DMS79 (cell line): ENCODE measurements around the gene TCEAL7.
"Not testable (repeated sequence)": the region's sequence is repeated elsewhere in the genome, so short reads cannot be mapped to it uniquely, and the experiment has no call there.

ENCODE experiments used
- DNase-seq: peaks from one replicate; lab custom pipeline; 2025; lab: John Stamatoyannopoulos, UW

The TCEAL7 gene, protein sequence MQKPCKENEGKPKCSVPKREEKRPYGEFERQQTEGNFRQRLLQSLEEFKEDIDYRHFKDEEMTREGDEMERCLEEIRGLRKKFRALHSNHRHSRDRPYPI

DNA sequence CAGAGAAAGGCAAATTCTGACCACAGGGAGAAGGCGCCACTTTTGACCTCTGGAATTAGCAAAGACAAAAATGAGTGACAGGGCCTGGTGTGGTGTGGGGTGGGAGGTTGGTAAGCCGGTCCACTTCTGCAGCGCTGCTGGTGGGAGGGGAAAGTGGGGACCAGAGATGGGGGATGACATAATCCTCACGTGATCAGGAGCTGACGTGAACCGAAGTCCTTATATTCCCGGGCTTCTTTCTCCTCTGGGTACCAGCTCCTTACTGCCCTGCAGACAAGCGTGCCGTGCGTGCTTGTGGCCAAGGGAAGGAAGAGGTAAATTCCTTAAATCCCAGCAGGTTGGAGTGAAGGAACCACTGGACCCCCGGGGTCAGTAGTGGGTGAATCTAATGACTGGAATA lies at the start of gene TCEAL7:
TCEAL7 (plus strand) TSS at position 249 of the 400 bp plus-strand sequence. CDS start 1,165 bp downstream, outside the sequence.
- DNase-seq = no peak

DNA sequence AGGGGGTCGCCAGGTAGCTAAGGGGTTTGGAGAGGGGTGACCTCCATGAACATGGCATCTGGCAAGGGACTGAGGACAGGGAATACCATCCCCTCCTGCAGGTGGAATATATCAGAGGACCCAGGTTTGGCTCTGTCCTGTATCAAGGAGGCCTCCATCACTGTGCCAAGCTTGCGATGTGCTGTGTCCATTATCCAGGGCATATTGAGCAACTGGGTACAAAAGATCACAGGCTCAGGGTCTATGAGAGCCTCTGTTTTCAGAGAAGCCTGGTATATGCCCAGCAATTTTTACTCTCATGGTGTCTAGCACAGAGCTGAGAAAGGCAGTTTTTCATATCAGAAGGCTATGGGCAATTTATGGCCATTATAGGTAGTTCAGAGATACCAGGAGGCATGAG lies 36.9 kb upstream of the TCEAL7 start:
- no peak for DNase-seq

DNA sequence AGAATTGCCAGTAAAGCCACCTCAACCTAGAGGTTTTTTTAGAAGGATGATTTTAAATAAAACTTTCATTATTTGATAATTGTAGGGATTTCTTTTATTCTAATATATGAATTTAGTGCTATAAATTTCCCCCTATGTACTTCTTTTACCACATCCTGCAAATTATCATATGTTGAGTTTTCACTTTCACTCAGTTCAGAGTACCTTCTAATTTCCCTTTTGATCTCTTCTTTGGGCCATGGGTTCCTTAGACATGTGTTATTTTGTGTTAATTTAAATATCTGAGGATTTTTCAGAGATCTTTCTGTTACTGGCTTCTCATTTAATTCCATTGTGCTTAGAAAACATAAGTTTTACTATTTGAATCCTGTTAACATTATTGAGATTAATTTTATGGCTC lies 25.3 kb upstream of the TCEAL7 start:
- DNase-seq = no peak

DNA sequence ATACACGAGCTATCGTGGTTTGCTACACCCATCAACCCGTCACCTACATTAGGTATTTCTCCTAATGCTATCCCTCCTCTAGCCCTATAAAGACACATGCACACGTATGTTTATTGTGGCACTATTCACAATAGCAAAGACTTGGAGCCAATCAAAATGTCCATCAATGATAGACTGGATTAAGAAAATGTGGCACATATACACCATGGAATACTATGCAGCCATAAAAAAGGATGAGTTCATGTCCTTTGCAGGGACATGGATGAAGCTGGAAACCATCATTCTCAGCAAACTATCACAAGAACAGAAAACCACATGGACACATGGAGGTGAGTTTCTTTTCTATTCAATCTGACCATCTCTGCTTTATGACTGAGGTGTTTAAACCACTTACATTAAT lies 24.4 kb upstream of the TCEAL7 start:
- DNase-seq = not testable (repeated sequence)

DNA sequence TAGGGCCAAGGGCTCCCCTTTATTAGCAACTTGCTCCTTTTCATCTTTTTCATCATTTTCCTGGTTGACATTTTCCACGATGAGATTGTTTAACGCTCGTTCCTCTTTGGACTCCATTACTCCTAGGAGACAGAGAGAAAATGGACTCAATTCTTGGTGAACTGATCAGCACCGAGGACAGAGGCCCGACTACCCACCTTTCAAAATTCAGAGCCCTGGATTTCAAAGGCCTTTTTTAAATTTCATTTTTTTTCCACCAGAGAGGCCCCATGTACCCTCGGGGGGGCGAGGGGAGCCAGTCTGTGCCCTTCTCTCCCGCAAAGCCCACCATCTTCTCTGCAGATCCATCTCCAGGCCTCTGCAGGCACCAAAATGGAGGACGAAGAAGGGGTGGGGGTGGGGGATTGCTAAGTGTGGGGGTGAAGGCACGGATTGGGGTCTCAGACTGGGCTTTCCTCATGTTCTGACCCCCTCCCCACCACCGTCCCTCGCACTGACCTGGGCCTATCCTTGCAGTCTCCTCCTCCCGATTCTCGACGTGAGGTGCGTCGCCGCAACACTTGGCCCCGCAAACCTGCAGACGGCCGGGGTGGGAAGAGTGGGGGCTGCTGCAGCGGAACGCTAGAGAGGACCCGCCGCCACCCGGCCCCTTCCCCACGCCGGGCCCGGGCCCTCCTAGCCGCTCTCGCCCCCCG lies 20.0 kb upstream of the TCEAL7 start:
- peak; percentile 63 for DNase-seq

DNA sequence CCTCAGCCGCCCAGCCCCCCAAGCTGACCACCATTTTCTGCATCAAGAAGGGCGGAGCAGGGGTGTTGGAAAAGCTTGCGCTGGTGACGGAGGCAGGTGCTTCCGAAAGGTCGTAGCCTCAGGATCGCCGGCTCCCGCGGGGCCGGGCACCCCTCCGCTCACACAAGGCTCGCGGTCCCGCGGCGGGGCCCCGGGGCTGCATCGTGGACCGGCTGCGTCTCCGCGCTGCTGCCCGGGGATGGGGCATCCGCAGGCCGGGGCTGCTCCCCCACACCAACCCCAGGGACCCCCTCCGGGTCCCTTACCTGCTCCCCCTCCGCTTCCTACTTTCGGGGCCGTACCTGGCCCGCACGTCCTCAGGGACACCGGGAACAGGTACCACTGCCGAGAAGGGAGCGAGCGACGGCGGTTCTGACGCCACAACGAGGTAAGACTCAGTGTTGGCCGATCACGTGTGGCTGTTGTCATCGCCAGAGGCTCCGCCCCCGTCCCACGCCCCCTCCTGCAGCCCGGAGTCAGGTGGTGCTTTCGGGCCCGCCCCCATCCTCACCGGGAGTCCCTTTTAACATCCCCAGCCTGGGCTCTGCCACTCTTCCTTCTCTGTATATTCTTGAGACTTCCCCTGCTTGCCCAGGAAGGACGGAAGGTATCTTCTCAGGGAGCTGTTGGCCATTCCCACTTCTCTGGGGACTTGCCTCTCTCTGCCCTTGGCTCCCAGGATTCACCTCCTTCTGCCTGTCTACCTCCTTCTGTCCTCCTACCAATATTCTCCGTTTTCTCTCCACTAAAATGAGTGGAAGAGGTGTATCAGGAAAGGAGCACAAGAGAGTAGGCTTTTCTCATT lies 19.3 kb upstream of the TCEAL7 start, which contains the start of gene BEX2:
BEX2 (minus strand) TSS at position 436 of the 844 bp plus-strand sequence. CDS start 1,014 bp downstream, outside the sequence.
- peak; percentile 77 for DNase-seq

DNA sequence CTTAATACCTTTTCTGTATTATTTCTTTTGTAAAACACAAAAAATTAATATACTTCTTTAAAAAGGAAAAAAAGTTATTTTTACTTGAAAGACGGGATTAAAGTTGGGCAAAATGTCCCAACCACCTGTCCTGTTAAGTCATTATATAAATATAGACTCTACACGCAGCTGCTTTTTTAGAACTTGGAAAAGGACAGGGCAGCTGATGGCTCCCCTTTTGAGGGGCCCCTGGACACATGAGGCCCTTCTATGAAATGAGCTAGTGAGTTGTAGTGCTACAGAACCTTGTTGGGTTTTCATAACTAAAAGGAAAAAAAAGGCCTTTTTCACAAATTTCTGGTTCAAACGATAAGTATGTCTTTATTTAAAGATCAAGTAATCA lies 18.6 kb upstream of the TCEAL7 start:
- DNase-seq = no peak

DNA sequence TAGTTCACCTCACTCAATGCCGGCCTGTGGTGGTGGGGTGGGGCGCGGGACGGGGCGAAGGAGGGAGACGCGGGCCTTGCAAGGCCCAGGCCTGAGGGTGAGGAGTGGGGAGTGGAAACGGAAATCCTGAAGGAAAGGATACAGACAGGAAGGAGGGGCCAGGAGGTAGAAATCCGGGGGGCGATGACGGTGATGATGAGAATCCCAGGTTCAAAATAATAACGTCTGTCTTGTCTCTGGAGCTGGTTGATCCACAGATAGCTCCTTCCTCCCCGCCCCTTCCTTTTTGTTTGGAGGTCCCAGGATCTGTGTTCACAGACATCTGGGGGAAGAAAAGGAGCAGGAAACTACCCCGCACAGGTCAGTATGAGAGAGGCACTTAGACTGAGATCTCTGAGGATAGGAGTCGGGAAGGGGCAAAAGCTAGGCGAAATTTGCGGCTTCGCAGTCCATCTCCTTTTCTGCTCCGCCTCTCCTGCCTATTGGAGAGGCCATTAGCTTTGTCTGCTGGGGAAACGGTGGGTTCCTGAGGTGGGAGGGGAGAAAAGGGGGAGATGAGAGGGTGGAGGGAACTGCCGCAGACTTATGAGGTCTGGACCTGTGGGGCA lies 746 bp downstream of the TCEAL7 start:
- no peak for DNase-seq

DNA sequence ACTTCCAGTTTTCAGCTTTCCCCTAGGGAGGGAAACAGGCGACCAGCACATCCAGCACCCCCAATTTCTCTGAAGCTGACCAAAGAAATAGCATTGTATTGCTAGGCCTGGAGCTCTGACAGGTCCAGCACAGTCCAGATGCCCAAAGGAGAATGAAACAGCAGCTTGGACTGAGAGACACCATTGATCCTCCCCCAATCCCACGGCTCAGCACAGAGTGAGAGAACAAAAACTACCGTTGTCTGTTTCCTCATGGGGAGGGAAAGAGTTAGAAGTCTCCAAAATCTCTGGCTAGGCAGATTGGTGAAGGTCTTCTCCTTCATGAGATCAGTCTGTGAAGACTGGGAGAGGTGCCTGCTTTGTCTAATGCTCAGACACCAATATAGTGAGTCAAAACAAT lies 8.6 kb downstream of the TCEAL7 start:
- no peak for DNase-seq

DNA sequence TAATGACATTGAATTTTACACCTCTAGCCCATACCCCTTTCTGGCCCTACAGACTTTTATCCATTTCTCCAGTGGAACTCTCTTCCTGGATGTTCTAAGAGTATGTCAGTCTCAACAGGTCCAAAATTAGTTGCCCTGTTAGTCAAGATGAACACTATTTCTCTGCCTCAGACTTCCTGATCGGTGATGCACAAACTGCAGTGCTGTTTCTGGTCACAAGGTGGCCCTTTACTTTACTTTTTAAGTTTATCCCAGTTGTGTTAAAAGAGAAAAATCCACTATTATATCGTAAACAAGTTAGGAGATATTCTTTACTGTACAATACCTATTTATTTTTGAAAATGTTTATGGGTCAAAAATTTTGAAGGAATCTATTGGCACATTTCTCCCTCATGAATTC lies 13.1 kb downstream of the TCEAL7 start:
- no peak for DNase-seq

DNA sequence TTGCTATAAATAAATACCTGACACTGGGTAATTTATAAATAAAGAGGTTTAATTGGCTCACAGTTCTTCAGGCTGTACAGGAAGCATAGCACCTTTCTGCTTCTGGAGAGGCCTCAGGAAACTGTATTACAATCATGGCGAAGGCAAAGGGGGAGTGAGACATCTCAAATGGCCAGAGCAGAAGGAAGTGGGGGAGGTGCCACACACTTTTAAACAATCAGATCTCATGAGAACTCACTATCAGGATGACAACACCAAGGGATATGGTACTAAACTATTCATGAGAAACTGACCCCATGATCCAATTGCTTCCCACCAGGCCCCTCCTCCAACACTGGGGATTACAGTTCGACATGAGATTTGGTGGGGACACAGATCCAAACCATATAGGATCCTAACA lies 14.6 kb downstream of the TCEAL7 start:
- DNase-seq = no peak

DNA sequence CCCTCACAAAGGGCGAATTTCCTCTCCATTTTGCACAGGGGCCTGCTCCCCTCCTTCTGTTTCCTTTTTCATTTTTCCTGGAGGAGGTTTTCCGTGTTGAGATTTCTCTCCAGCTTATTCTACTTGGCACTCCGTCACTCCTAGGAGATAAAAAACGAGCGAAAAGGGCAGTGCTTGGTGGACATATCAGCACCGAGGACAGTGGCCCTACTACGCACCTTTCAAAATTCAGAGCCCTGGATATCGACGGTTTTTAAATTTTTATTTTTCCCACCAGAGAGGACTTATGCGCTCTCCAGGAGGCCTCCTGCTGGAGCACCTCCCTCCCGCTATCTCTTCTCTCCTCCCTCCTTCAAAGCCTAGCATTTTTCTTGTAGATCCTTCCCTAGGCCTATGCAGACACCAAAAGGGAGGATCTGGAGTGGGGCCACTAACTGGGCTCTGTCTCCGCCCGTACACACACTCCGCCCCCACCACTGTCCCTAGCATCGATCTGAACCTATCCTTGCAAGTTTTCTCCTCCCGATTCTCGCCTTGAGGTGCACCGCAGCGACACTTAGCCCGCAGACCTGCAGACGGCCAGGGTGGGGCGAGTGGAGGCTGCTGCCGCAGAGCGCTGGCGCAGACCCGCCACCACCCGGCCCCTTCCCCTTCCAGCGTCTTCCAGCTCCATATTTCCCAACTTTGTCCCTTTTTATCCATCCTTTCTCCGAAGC lies 17.8 kb downstream of the TCEAL7 start:
- DNase-seq = no peak

DNA sequence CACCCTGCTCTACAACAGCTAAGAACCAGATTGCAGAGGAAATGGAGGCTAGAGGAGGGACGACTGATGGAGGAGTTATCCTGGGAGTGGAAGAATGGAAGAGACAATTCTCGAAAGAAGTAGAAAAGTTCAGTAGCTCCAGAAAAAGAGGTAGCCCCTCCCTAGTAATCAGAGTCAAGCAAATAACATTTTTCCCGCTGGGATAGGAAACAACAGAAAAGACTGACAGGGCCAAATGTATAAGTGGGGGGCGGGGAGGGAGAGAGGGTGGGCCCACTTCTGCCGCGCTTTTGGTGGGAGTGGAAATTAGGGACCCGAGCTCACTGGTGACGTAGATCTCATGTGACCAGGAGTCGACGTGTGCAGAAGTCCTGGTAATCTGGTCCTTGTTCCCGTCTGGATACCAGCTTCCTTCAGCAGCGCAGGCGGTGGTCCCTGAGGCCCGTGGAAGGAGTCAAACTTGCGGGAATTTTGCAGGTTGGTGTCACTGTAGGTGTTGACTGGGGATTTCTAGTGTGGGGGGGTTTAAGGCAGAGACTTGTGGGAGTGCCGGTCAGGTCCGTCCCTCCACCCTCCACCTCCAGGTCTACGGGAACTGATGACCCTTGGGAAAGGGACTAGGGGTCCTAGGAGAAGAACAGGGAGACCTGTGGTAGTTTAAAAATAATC lies 26.2 kb downstream of the TCEAL7 start, which contains the start of gene TCEAL9:
TCEAL9 (plus strand) TSS at position 377 of the 669 bp plus-strand sequence. CDS start 1,179 bp downstream, outside the sequence.
- DNase-seq = peak; percentile 76

DNA sequence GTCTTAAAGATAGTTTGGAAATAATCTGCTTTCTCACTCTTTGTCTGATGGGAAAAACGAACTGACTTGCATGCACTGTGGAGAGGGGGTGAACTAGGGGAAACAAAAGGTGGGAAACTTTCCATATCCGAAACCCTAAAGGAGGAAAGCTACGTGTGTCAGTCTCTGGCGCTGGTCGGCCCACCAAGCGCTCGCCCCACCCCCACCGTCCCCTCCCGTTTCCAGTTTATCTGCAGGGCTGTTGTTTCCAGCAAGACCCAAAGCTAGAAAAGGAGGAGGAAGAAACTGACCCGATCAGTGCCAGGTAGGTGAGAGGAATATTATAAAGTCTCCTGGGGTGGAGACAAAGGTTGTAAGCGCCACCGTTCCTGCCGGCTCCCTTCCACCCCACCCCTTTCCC lies 26.8 kb downstream of the TCEAL7 start:
- no peak for DNase-seq

DNA sequence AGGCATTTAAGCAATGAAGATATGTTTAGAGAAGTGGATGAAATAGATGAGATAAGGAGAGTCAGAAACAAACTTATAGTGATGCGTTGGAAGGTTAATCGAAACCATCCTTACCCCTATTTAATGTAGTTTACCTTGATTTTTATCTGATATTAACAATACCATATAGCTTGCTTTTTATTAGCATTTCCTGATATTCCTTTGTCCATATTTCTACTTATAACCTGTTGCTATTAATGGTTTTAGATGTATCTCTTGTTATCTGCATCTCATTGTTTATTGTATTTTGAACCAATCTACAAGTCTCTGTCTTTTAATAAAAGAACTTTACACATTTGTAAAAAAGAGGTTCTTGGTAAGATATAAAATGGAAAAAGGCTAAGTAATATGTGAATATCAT lies 27.8 kb downstream of the TCEAL7 start:
- DNase-seq = no peak

DNA sequence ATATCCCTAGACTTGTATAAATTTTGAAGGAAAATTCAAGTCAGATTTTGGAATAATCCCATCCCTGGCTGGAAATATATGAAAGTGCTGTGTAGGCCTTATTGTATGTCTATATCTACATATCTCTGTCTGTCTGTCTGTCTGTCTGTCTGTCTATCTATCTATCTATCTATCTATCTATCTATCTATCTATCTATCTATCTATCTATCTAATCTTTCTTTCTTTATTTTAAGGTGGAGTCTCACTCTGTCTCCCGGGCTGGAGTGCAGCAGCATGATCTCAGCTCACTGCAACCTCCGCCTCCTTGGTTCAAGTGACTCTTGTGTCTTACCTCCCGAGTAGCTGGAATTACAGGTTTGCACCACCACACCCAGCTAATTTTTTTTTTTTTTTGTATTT lies 29.6 kb downstream of the TCEAL7 start:
- DNase-seq = not testable (repeated sequence)

DNA sequence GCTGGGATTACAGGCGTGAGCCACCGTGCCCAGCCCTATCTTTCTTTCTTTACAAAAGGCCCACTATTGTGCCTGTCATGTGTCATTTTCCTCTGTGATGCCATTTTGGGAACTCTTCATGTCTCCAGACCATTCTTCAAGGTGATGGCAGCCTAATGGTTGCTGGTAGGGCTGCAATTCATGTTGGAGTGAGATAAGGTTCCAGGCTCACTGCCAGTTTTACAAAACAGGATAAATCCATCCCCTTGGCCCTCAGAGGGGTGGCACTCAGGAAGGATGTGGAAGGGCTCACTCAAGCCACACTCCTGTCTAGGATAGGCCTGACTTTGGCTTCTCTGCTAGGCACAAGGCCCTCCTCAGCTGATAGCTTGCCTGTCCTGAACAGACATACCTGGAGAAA lies 30.1 kb downstream of the TCEAL7 start:
- DNase-seq = no peak

DNA sequence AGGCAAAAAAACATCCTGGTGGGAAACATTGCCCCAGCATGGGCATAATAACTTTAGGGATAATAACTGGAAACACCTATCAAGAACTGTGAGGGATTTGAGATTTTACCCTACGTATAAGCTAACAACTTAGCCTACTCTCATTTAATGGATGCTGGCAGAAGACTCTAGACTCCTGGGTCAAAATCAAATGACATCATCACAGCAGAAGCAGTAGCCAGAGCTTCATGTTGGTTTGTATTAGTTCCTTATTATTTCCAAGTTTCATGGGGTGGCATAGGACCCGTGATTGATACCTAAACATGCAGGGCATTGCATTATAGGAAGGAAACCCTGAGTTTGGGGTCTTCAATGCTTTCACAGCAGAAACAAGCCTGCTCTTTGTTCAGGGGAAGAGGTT lies 30.9 kb downstream of the TCEAL7 start:
- no peak for DNase-seq

DNA sequence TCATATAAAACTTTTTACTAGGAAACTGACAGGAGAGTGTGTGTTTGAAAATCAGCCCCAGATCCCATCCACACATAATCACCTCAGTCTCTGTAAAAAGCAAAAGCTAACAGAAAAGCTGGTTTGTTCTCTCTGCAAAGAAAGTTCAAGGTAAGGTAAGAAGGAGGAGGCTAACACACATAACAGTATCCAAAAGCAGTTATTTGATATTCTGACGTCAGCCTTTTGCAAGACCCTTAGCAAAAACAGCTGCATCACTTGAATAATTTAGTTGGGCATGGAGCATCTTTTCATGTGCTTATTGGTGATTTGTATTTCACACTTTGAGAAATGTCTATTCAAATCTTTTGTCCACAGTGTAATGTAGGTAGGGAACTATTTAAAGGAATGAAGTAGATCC lies 31.8 kb downstream of the TCEAL7 start:
- DNase-seq = no peak

DNA sequence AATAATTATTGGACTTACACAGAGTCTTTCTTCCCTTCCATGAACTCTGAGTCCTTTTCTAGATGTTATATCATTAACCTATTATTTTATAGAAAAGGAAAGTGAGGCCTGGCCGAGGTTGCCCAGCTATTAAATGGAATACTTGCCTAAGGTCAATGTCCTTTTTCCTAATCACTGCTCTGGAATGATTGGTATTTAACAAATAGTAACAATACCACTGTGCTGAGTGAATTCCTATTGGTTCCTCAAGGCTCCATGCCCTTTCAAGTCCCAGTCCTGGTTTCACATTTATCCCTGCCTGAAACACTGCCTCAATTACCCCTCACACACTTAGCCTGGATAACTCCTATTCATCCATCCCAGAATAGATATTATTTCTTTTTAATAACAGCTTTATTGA lies 32.4 kb downstream of the TCEAL7 start:
- no peak for DNase-seq

DNA sequence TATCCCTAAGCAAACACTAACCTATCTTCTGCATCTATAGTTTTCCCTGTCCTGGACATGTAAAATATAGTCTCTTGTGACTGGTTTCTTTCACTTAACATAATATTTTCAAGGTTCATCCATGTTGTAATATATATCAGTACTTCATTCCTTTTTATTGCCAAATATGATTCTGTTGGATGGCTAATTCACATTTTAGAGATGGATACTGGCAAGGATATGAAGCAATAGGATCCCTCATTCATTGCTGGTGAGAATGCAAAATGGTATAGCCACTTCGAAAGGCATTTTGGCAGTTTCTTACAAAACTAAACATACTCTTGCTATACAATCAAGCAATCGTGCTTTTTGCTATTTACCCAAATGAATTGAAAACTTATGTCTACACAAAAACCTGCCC lies 33.0 kb downstream of the TCEAL7 start:
- no peak for DNase-seq
